ENCODE measurements around the gene THOC6.

The THOC6 gene

DNA sequence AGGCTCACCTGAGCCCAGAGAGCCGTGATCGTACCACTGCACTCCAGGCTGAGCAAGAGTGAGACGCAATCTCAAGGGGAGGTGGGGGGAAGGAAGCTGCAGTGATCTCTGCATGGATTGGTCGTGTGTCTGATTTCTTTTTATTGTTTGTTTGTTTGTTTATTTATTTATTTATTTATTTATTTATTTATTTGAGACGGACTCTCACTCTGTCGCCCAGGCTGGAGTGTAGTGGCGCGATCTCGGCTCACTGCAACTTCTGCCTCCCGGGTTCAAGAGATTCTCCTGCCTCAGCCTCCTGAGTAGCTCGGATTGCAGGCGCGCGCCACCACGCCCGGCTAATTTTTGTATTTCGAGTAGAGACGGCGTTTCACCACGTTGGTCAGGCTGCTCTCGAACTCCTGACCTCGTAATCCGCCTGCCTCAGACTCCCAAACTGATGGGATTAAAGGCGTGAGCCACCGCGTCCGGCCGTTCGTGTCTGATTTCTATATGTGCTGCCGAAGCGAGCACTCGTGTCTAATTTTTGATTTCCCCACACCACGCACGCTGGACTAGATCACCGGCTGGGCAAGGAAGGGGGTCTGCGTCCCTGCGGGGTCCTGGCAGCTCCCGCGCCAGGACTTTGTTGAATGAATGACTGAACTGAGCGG, 4.1 kb upstream of the THOC6 start:
- H3K9me3 ChIP-seq (ENCODE audit: low read length), result no peaks in the 10 kb centered on the region
- H3K9ac ChIP-seq (ENCODE audit: low read length), result no peak overlapping the region
- H3K4me1 ChIP-seq (ENCODE audit: insufficient read depth, low read length), result peaks cover 24% of the 10 kb centered on the region
- H3K4me3 ChIP-seq (ENCODE audit: low read depth in 1 of 2, low read length in 2 of 2), result peak overlapping the region; percentile 50 to 84
- H3K36me3 ChIP-seq (ENCODE audit: insufficient read depth, low read length), result no peaks in the 10 kb centered on the region
- H3K27ac ChIP-seq (ENCODE audit: low read depth, low read length), result no peak overlapping the region
- peaks cover 7 to 22% of the 10 kb centered on the region in 2 donors for H3K27me3 ChIP-seq (ENCODE audit: control insufficient read depth in 1 of 2, insufficient read depth in 2 of 2, low read length in 2 of 2)

- peaks cover 24% of the 10 kb centered on the region for H3K4me1 ChIP-seq (ENCODE audit: insufficient read depth, low read length)
- peaks cover 7 to 22% of the 10 kb centered on the region in 2 donors for H3K27me3 ChIP-seq (ENCODE audit: control insufficient read depth in 1 of 2, insufficient read depth in 2 of 2, low read length in 2 of 2)
- H3K36me3 ChIP-seq (ENCODE audit: insufficient read depth, low read length), result no peaks in the 10 kb centered on the region
- H3K4me3 ChIP-seq (ENCODE audit: low read depth in 1 of 2, low read length in 2 of 2), result peak within 1 kb of the TSS; percentile 68 to 84
- peak within 1 kb of the TSS; percentile 92 for H3K27ac ChIP-seq (ENCODE audit: low read depth, low read length)
- H3K9me3 ChIP-seq (ENCODE audit: low read length), result no peaks in the 10 kb centered on the region
- H3K9ac ChIP-seq (ENCODE audit: low read length), result peak within 1 kb of the TSS; percentile 92
These were observed 3.6 kb upstream of the THOC6 start, which contains the start of gene TNFRSF12A for GRCh38 chr16:3020247-3020603. Gene TNFRSF12A (plus strand): TSS chr16:3020368. CDS start chr16:3020398, 30 bp downstream.

- peaks cover 4% of the 10 kb centered on the region for H3K36me3 ChIP-seq (ENCODE audit: insufficient read depth, low read length)
- H3K4me1 ChIP-seq (ENCODE audit: insufficient read depth, low read length), result peaks cover 24% of the 10 kb centered on the region
- H3K27me3 ChIP-seq (ENCODE audit: control insufficient read depth in 1 of 2, insufficient read depth in 2 of 2, low read length in 2 of 2), result peaks cover 7 to 22% of the 10 kb centered on the region in 2 donors
- H3K27ac ChIP-seq (ENCODE audit: low read depth, low read length), result peak overlapping the region; percentile 92
- H3K9me3 ChIP-seq (ENCODE audit: low read length), result no peaks in the 10 kb centered on the region
- peak overlapping the region; percentile 68 to 84 for H3K4me3 ChIP-seq (ENCODE audit: low read depth in 1 of 2, low read length in 2 of 2)
- H3K9ac ChIP-seq (ENCODE audit: low read length), result peak overlapping the region; percentile 92
These were observed 3.0 kb upstream of the THOC6 start for GRCh38 chr16:3020604-3021448.

GRCh38 chr16:3021449-3022207, 2.2 kb upstream of the THOC6 start:
- H3K36me3 ChIP-seq (ENCODE audit: insufficient read depth, low read length), result peaks cover 6% of the 10 kb centered on the region
- peak overlapping the region; percentile 92 for H3K27ac ChIP-seq (ENCODE audit: low read depth, low read length)
- H3K9ac ChIP-seq (ENCODE audit: low read length), result peak overlapping the region; percentile 92
- H3K27me3 ChIP-seq (ENCODE audit: control insufficient read depth in 1 of 2, insufficient read depth in 2 of 2, low read length in 2 of 2), result peaks cover 7 to 22% of the 10 kb centered on the region in 2 donors
- H3K9me3 ChIP-seq (ENCODE audit: low read length), result no peaks in the 10 kb centered on the region
- H3K4me1 ChIP-seq (ENCODE audit: insufficient read depth, low read length), result peaks cover 24% of the 10 kb centered on the region
- H3K4me3 ChIP-seq (ENCODE audit: low read depth in 1 of 2, low read length in 2 of 2), result peak overlapping the region; percentile 68 to 84

GRCh38 chr16:3022208-3022683, 1.6 kb upstream of the THOC6 start:
- peaks cover 24% of the 10 kb centered on the region for H3K4me1 ChIP-seq (ENCODE audit: insufficient read depth, low read length)
- peak overlapping the region; percentile 92 for H3K27ac ChIP-seq (ENCODE audit: low read depth, low read length)
- peaks cover 11% of the 10 kb centered on the region for H3K36me3 ChIP-seq (ENCODE audit: insufficient read depth, low read length)
- no peaks in the 10 kb centered on the region for H3K9me3 ChIP-seq (ENCODE audit: low read length)
- H3K27me3 ChIP-seq (ENCODE audit: control insufficient read depth in 1 of 2, insufficient read depth in 2 of 2, low read length in 2 of 2), result peaks cover 7 to 17% of the 10 kb centered on the region in 2 donors
- H3K4me3 ChIP-seq (ENCODE audit: low read depth in 1 of 2, low read length in 2 of 2), result peak overlapping the region in 1 of 2 donors; percentile 84
- peak overlapping the region; percentile 92 for H3K9ac ChIP-seq (ENCODE audit: low read length)

DNA sequence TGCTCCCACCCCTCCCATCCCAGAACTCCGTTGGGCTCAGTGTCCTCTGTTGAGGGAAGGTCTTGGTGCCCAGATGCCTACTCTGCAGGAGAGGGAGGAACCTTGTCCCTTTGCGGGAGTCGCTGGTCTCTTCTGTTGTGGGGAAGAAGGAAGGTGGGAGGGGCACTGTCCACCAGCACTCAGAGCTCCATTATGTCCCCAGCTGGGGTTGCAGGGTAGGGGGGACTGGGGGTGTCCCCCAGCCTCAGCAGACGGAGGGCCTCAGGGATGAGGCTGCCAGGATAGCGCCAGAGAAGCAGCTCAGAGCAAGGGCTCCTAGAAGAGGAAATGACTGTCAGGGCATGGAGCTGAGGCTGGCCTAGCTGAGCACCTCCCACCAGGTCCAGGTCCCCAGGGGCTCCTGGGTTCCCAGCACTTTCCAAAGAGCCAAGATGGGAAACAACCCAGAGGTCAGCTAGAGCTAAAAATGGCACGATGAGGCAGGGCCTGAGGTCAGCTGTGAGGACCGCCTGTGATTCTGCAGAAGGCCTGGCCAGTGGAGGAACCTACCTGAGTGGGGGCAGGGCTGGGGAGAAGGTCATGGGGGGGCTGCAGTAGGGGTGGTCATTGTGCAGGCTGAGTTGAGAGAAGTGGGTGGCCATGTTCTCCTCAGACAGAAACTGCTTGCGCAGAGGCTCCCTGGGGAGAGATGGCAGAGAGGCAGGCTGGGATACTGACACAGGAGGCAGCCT, 986 bp upstream of the THOC6 start:
- H3K9me3 ChIP-seq (ENCODE audit: low read length), result no peaks in the 10 kb centered on the region
- H3K36me3 ChIP-seq (ENCODE audit: insufficient read depth, low read length), result peaks cover 11% of the 10 kb centered on the region
- H3K9ac ChIP-seq (ENCODE audit: low read length), result peak overlapping the region; percentile 92
- H3K4me1 ChIP-seq (ENCODE audit: insufficient read depth, low read length), result peaks cover 24% of the 10 kb centered on the region
- H3K27me3 ChIP-seq (ENCODE audit: control insufficient read depth in 1 of 2, insufficient read depth in 2 of 2, low read length in 2 of 2), result peaks cover 7 to 11% of the 10 kb centered on the region in 2 donors
- H3K4me3 ChIP-seq (ENCODE audit: low read depth in 1 of 2, low read length in 2 of 2), result peak overlapping the region; percentile 84 to 88
- H3K27ac ChIP-seq (ENCODE audit: low read depth, low read length), result peak overlapping the region; percentile 92

- H3K36me3 ChIP-seq (ENCODE audit: insufficient read depth, low read length), result peaks cover 11% of the 10 kb centered on the region
- H3K4me3 ChIP-seq (ENCODE audit: low read depth in 1 of 2, low read length in 2 of 2), result peak overlapping the region; percentile 84 to 88
- peaks cover 24% of the 10 kb centered on the region for H3K4me1 ChIP-seq (ENCODE audit: insufficient read depth, low read length)
- no peaks in the 10 kb centered on the region for H3K9me3 ChIP-seq (ENCODE audit: low read length)
- peak overlapping the region; percentile 92 for H3K27ac ChIP-seq (ENCODE audit: low read depth, low read length)
- peaks cover 2 to 6% of the 10 kb centered on the region in 2 donors for H3K27me3 ChIP-seq (ENCODE audit: control insufficient read depth in 1 of 2, insufficient read depth in 2 of 2, low read length in 2 of 2)
- H3K9ac ChIP-seq (ENCODE audit: low read length), result peak overlapping the region; percentile 92
These were observed 493 bp upstream of the THOC6 start for GRCh38 chr16:3023415-3023668.

GRCh38 chr16:3025032-3026002, 1.5 kb downstream of the THOC6 start:
- H3K4me1 ChIP-seq (ENCODE audit: insufficient read depth, low read length), result peaks cover 33% of the 10 kb centered on the region
- peaks cover 7 to 19% of the 10 kb centered on the region in 2 donors for H3K27me3 ChIP-seq (ENCODE audit: control insufficient read depth in 1 of 2, insufficient read depth in 2 of 2, low read length in 2 of 2)
- no peak overlapping the region for H3K4me3 ChIP-seq (ENCODE audit: low read depth in 1 of 2, low read length in 2 of 2)
- H3K9ac ChIP-seq (ENCODE audit: low read length), result no peak overlapping the region
- H3K9me3 ChIP-seq (ENCODE audit: low read length), result no peaks in the 10 kb centered on the region
- peaks cover 11% of the 10 kb centered on the region for H3K36me3 ChIP-seq (ENCODE audit: insufficient read depth, low read length)
- no peak overlapping the region for H3K27ac ChIP-seq (ENCODE audit: low read depth, low read length)

GRCh38 chr16:3026003-3026378, 2.2 kb downstream of the THOC6 start:
- Histone ChIP-seq H3K4me1 (ENCODE audit: insufficient read depth, low read length) (peaks cover 33% of the 10 kb centered on the region), H3K27ac (ENCODE audit: low read depth, low read length) (no peak overlapping the region), H3K9me3 (ENCODE audit: low read length) (no peaks in the 10 kb centered on the region), H3K4me3 (ENCODE audit: low read depth in 1 of 2, low read length in 2 of 2) (no peak overlapping the region), H3K27me3 (ENCODE audit: control insufficient read depth in 1 of 2, insufficient read depth in 2 of 2, low read length in 2 of 2) (peaks cover 7 to 26% of the 10 kb centered on the region in 2 donors), H3K36me3 (ENCODE audit: insufficient read depth, low read length) (peaks cover 11% of the 10 kb centered on the region), H3K9ac (ENCODE audit: low read length) (no peak overlapping the region)

All from muscle layer of colon (tissue), 2 donors.